Measurements from ENCODE around the gene SCAND1.

SCAND1 gene

DNA sequence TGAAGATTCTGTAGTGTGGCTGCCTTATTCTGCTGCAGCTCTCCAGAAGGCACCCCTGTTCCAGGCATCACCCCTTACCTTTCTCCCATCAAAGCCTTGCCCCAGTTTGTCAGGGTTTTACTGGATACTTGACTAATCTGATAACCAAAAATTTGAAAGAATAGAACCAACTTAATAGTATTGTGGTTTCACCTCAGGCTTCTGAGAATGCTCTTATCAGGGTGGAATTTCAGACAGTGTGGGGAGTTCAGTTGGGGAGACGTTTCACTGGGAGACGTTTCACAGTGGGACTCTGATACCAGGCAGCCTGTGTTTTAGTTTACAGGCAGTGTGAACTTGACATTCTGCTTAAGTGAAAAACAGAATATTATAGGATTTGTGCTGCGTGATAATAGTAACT is 50.5 kb downstream of the SCAND1 start:
- TF ChIP-seq, protein P1, sequence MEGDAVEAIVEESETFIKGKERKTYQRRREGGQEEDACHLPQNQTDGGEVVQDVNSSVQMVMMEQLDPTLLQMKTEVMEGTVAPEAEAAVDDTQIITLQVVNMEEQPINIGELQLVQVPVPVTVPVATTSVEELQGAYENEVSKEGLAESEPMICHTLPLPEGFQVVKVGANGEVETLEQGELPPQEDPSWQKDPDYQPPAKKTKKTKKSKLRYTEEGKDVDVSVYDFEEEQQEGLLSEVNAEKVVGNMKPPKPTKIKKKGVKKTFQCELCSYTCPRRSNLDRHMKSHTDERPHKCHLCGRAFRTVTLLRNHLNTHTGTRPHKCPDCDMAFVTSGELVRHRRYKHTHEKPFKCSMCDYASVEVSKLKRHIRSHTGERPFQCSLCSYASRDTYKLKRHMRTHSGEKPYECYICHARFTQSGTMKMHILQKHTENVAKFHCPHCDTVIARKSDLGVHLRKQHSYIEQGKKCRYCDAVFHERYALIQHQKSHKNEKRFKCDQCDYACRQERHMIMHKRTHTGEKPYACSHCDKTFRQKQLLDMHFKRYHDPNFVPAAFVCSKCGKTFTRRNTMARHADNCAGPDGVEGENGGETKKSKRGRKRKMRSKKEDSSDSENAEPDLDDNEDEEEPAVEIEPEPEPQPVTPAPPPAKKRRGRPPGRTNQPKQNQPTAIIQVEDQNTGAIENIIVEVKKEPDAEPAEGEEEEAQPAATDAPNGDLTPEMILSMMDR (IDR thresholded peaks at IDR 0.05; ENCODE audit: low read depth, low read length, missing control alignments), result no peak
- in situ Hi-C loops (cut with HindIII; ENCODE audit: low sequenced_read_pairs), result no loop called here
- H3K4me3 ChIP-seq (ENCODE audit: low read depth, low read length), result no peak overlapping the region
- no peak for DNase-seq (ENCODE audit: low read depth)
